Activated naive CD8-positive, alpha-beta T cell treated with anti-CD3 and anti-CD28 coated beads, Interleukin-2, amount 50 U/mL, for 16 hours (primary cell): ENCODE measurements around the gene LZTFL1.
"Not testable (repeated sequence)": the region's sequence is repeated elsewhere in the genome, so short reads cannot be mapped to it uniquely, and the experiment has no call there.

ENCODE experiments used
- DNase-seq: peaks from one replicate; pipeline ENCODE4 v3.0.0-alpha.2; 2020; ENCODE audit warnings: low read depth, low spot score

LZTFL1 gene

GRCh38 chr3:45864760-45865519 is 23.0 kb upstream of the LZTFL1 start:
- DNase-seq: no peak

- DNase-seq: no peak
These were observed 19.3 kb upstream of the LZTFL1 start for GRCh38 chr3:45861043-45861719.

GRCh38 chr3:45860481-45860880 is 18.6 kb upstream of the LZTFL1 start:
- DNase-seq: no peak

DNA sequence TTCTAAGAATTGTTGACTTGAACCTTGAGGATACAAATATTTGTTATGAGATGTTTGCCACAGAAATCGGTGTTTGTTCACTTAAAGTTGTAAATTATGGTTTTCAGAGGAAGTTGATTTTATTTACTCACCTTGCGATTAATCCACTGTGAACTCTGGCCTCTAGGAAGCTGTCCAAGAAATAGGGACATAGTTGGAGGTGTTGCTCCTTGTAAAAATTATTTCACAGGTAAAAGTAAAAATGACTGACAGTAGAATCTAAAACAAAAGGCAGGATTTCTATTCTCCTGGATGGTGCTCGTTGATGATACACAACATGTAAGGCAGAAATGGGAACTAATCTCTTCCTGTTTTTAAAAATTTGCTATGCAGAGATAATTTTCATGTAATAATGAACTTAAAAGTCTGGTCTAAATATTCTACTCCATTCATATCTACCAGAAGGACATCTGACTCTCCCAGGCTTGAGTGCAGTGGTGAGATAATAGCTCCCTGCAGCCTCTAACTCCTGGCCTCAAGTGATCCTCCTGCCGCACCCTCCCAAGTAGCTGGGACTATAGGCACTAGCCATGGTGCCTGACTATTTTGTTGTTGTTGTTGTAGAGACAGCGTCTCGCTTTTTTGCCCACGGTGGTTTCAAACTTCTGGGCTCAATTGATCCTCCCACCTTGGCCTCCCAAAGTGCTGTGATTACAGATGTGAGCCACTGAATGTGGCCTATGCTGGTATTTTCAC is 17.1 kb upstream of the LZTFL1 start:
- no peak for DNase-seq

DNA sequence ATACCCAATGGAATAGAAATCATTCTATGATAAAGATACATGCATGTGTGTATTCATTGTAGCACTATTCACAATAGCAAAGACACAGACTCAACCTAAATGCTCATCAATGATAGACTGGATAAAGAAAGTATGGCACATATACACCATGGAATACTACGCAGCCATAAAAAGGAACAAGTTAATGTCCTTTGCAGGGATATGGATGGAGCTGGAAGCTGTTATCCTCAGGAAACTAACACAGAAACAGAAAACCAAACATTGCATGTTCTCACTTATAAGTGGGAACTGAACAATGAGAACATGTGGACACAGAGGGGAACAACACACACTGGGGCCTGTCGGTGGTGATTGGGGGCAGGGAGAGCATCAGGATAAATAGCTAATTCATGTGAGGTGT is 15.1 kb upstream of the LZTFL1 start:
- DNase-seq: not testable (repeated sequence)

- DNase-seq: not testable (repeated sequence)
These were observed 14.4 kb upstream of the LZTFL1 start for GRCh38 chr3:45856323-45856722.

- no peak for DNase-seq
These were observed 10.9 kb upstream of the LZTFL1 start for GRCh38 chr3:45852828-45853227.

DNA sequence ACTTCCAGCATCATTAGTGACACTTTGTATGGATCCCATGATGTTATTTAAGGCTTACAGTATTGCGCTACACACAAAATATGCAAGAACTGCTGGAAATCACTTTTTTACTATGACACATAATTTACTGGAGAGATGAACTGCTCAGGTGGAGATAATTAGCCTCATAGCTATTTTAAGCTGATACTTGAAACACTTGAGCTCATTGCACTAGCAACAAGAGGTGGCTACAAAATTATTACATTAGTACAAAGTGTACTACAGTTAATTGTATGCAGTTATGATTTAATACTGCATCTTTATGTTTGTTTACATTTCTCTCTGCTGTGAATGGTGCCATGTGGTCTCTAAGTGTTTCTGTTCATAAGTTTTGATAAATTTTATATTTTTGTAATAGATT is 6.5 kb upstream of the LZTFL1 start:
- DNase-seq: no peak

DNA sequence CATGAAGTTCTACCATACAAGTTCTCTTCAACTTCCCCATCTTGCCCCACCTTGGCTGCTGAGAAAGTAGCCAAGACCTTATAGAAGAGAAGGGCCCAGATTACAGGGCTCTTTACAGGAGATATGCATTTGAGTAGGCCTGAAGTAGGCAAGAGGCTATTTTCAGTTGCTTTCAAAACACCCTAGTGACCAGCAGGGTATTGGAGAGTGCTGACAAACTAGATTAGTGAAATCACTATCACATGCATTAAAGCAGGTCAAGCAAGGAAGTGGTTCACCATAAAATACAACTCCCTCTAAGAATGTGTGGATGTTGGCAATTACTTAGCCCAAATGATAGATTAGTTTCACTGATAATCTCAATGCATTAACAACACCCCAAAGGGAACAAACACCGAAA is 2.7 kb upstream of the LZTFL1 start:
- DNase-seq: no peak

GRCh38 chr3:45842851-45843625 is 1.1 kb upstream of the LZTFL1 start:
- DNase-seq: no peak

DNA sequence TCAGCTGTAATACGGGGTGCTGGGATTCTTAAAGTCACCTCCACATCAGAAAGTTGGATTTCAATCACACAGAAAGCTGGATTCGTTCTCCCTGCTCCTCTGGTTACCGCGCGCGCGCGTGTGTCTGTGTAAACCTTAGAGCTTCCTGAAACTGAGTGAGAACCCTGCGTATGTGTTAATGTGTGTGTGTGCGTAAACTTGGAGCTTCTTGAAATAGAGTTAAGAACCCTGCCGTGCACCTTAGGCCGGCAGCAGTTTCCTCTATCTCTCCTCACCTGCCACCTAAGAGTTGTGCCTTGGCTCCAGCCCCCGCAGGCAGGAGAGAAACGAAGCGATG is 531 bp downstream of the LZTFL1 start:
- no peak for DNase-seq

DNA sequence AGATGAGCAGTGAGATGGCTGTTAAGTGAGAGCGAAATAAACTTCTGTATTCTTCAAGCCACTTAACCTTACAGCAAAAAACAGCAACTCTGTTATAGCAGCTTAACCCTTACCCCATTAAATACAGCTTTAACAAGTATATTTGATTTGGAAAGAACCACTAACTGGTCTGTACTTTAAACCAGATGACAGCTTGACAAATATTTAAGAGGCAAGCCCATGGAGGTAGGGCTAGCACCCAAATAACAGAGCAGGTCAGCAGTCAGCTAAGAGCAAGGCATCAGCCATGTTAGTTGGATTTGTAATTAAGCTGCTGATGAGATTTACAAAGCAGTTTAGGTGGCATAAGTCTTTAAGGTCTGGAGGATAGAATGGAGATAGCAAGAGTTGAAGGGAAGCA is 3.5 kb downstream of the LZTFL1 start:
- no peak for DNase-seq

- no peak for DNase-seq
These were observed 9.2 kb downstream of the LZTFL1 start for GRCh38 chr3:45832699-45833098.

DNA sequence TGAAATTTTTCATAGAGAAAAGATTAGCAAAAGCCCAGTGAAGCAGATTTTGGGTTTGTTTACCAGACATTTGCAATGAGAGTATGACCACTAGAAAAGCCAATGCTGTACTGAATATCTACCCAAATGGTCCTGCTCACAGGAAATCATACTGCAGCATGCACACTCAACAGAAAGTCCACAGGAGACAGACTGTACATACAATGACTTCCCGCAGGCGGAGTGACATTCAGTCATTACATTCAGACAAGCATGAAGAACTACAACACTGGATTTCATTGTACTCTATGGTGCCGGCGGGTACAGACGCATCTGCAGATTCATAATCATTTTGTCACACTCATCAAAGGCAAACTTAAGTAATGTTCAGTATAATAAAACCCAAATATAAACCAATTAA is 11.8 kb downstream of the LZTFL1 start:
- DNase-seq: no peak

DNA sequence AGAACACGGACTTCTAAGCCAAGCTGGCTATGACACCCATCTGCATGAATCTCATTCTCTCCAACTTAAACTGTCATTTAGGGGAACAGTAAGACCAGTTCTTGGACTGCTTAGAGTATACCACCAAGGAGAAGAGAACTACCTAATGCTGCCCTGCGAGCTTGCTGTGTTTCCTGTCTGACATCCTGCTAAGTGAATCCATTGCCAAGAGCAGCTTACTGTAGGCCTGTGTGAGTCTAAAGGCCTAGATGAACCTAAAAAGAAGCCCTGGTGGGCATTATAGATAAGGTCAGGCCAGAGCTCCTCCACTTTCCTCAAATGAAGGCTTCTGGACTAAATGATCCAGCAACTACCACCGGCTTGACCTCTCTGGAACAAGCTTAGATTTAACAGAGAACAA is 15.0 kb downstream of the LZTFL1 start:
- no peak for DNase-seq

DNA sequence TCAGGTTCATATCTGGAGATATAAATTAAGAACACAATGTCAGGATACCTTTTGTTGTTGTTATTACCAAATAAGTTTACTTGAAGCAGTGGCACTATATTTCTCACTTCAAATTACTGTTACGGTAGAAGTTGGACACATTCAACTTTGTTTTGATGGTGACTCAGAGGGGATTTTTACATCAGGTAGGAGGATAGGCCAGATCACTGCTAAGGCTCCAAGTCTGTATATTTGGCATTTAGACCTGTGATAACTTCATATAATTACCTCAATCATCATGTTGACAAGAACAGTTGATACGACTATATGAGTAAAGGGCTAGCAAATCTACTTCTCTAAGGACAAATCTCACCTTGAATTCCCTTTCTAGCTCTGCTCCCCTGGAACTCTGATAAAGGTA is 15.6 kb downstream of the LZTFL1 start:
- no peak for DNase-seq

- no peak for DNase-seq
These were observed 20.8 kb downstream of the LZTFL1 start for GRCh38 chr3:45821127-45821526.

DNA sequence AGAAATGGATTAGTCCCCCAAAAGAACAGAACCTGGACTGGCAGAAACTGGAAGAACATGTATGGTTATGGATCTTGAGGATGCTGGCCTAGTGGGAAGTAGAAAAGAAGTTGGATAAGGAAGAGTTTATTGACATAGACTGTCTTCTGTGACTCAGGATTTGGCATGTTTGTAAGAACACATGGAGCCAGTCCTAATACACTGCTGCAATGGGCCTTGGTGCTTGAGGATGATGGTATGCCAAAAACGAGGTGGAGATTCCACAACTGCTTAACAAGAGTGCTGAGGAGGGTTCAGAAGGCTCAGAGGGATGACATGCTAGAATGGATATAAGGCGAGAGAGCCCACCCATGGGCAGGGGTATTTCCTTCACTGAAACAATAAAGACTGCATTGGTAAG is 22.4 kb downstream of the LZTFL1 start:
- no peak for DNase-seq

- DNase-seq: no peak
These were observed 23.9 kb downstream of the LZTFL1 start for GRCh38 chr3:45817831-45818522.

DNA sequence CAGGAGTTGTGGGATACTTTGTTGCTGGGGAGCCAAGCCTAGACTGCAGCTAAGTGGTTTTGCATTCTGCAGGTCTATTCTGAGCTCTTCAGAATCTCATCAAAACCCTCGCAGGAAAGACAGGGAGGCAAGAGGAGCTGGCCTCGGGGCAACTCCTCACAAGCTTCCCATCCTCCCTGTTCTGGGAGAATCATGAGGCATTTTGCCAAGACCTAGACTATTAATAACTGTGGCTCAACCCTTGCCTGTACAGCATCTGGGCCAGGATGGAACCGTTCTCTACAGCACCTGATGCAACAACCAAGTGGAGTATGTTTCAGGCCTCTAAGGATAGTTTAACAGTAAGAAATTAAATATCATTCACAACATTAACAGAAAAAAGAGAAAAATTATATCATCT is 25.4 kb downstream of the LZTFL1 start:
- no peak for DNase-seq

- no peak for DNase-seq
These were observed 27.6 kb downstream of the LZTFL1 start for GRCh38 chr3:45814322-45814721.
